ENCODE data around the gene DOHH.

DNA sequence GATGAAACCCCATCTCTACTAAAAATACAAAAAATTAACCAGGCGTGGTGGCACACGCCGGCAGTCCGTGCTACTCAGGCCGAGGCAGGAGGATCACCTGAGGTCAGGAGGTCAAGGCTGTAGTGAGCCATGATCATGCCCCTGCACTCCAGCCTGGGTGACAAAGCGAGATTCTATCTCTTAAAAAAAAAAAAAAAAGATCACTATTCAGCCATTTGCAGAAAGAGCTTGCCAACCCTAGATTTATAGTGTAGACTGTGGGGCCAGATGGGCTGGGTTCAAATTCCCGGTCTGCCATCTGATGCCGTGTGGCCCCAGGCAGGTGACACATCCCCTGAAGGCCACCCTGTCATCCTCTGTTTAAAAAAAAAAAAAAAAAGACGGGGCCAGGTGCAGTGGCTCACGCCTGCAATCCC is 49.0 kb downstream of the DOHH start:
- no peak for TF ChIP-seq ZNF274 (IDR thresholded peaks at IDR 0.05; ENCODE audit: low read depth, low read length)
- no peak for TF ChIP-seq YY1 (IDR thresholded peaks at IDR 0.05; ENCODE audit: insufficient read depth, insufficient read length)
- TF ChIP-seq SUZ12 (IDR thresholded peaks at IDR 0.05; ENCODE audit: extremely low read depth, insufficient read depth, insufficient read length): no peak
